ENCODE measurements around the gene APOE.
A peak's percentile ranks its signal among the peaks of the same experiment; 100 is the strongest.
"Not testable (repeated sequence)": the region's sequence is repeated elsewhere in the genome, so short reads cannot be mapped to it uniquely, and the experiment has no call there.

APOE gene

GRCh38 chr19:44911896-44912295 is 6.3 kb downstream of the APOE start:
- DNase-seq (ENCODE audit: low read depth): not testable (repeated sequence)

GRCh38 chr19:44912854-44913253 is 7.3 kb downstream of the APOE start:
- DNase-seq (ENCODE audit: low read depth): no peak

- DNase-seq (ENCODE audit: low read depth): not testable (repeated sequence)
These were observed 8.2 kb downstream of the APOE start for GRCh38 chr19:44913512-44914432.

- peak; percentile 65 for DNase-seq (ENCODE audit: low read depth)
These were observed 9.0 kb downstream of the APOE start, which contains the start of gene APOC1 for GRCh38 chr19:44914433-44915206. Gene APOC1, plus strand, starts transcription at chr19:44914608. Its CDS starts 284 bp downstream, at chr19:44914892.

GRCh38 chr19:44924243-44924725 is 18.7 kb downstream of the APOE start:
- no peak for DNase-seq (ENCODE audit: low read depth)

GRCh38 chr19:44925114-44925891 is 19.7 kb downstream of the APOE start:
- DNase-seq (ENCODE audit: low read depth): no peak

GRCh38 chr19:44926245-44927077 is 20.9 kb downstream of the APOE start:
- DNase-seq (ENCODE audit: low read depth): not testable (repeated sequence)

- DNase-seq (ENCODE audit: low read depth): no peak
These were observed 22.1 kb downstream of the APOE start for GRCh38 chr19:44927746-44928145.

GRCh38 chr19:44930088-44930487 is 24.5 kb downstream of the APOE start:
- no peak for DNase-seq (ENCODE audit: low read depth)

- DNase-seq (ENCODE audit: low read depth): no peak
These were observed 25.9 kb downstream of the APOE start for GRCh38 chr19:44931541-44931940.

- DNase-seq (ENCODE audit: low read depth): no peak
These were observed 34.1 kb downstream of the APOE start for GRCh38 chr19:44939668-44940067.

- DNase-seq (ENCODE audit: low read depth): no peak
These were observed 36.5 kb downstream of the APOE start, which contains the start of gene APOC4 for GRCh38 chr19:44942067-44942571. Gene APOC4, plus strand, starts transcription at chr19:44942237. Its CDS starts 41 bp downstream, at chr19:44942278.

- DNase-seq (ENCODE audit: low read depth): no peak
These were observed 38.2 kb downstream of the APOE start for GRCh38 chr19:44943801-44944249.

GRCh38 chr19:44947041-44947581 is 41.5 kb downstream of the APOE start:
- no peak for DNase-seq (ENCODE audit: low read depth)

- DNase-seq (ENCODE audit: low read depth): no peak
These were observed 42.6 kb downstream of the APOE start for GRCh38 chr19:44948237-44948636.

GRCh38 chr19:44948763-44949374 is 43.3 kb downstream of the APOE start:
- DNase-seq (ENCODE audit: low read depth): no peak

- DNase-seq (ENCODE audit: low read depth): no peak
These were observed 44.0 kb downstream of the APOE start for GRCh38 chr19:44949550-44949949.

GRCh38 chr19:44951179-44952159 is 45.9 kb downstream of the APOE start:
- peak; percentile 49 for DNase-seq (ENCODE audit: low read depth)

- no peak for DNase-seq (ENCODE audit: low read depth)
These were observed 48.7 kb downstream of the APOE start for GRCh38 chr19:44954278-44954648.

All from stimulated activated CD4-positive, alpha-beta T cell treated with anti-CD3 and anti-CD28 coated beads, Interleukin-2, amount 100 ng/mL, for 4 hours (primary cell).